ENCODE measurements around the gene MRPL46. TPM values are rescaled to one million over a fixed set of nuclear protein-coding genes. Genes with fewer than 3 reads are reported as not detected.

The MRPL46 gene
- total RNA-seq, 1 experiment from 2014 or later: 30.5 TPM

DNA sequence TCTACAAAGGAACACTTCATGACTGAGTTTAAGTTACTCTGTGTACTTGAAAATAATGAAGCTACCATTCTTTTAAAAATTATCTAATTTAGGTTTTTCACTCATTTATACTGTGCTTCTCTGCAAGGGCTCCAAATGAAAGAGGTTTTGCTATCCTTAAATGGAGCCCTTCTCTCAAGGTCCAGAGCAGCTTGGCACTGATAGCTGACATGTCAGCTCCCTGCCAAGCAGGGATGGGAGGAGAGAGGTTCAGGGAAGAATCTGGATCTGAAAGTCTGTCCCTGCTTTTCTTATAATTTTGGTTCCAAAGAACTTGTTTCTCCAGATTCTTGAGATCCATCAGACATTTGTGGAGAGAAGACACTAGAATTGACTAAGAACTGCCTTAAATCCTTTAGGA lies 39.4 kb upstream of the MRPL46 start:
- H3K9me2 ChIP-seq (ENCODE audit: insufficient read depth): no peaks in the 10 kb centered on the region
- H3K9ac ChIP-seq (ENCODE audit: low read length): no peak overlapping the region
- ATAC-seq (no peak), DNase-seq (ENCODE audit: low read depth, low spot score) (no peak)
- ChIA-PET RAD21 (ENCODE audit: low non-redundant PET in 1 of 2, low total read pairs in 2 of 2, uncharacterized antibody in 2 of 2, unreplicated experiment in 2 of 2) (no interaction called here), POLR2A (no interaction called here), CTCF (no interaction called here)
- no peaks in the 10 kb centered on the region for H4K20me1 ChIP-seq (ENCODE audit: insufficient read depth)
- no peak overlapping the region for H2AFZ ChIP-seq (ENCODE audit: low read depth, low read length, poor library complexity, severe bottlenecking)
- no peak overlapping the region for H3K4me2 ChIP-seq (ENCODE audit: low read length)
- no peaks in the 10 kb centered on the region for H3K79me2 ChIP-seq (ENCODE audit: insufficient read depth, low read length)
- H3K9me3 ChIP-seq (ENCODE audit: control insufficient read depth in 1 of 2, insufficient read depth in 1 of 2, low read depth in 1 of 2, low read length in 2 of 2): no peaks in the 10 kb centered on the region
- no peaks in the 10 kb centered on the region for H3K36me3 ChIP-seq (ENCODE audit: control insufficient read depth in 1 of 2, insufficient read depth in 2 of 2, low read length in 2 of 2)
- no peaks in the 10 kb centered on the region for H3K4me1 ChIP-seq (ENCODE audit: control insufficient read depth in 1 of 2, insufficient read depth in 2 of 2, low read length in 2 of 2)
- intact Hi-C loops (cut with micrococcal nuclease): no loop called here
- TF ChIP-seq, protein P1, sequence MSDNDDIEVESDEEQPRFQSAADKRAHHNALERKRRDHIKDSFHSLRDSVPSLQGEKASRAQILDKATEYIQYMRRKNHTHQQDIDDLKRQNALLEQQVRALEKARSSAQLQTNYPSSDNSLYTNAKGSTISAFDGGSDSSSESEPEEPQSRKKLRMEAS (IDR thresholded peaks at IDR 0.05): no peak
- no peak for TF ChIP-seq SIN3A (IDR thresholded peaks at IDR 0.05; ENCODE audit: low read depth)
- no peak for TF ChIP-seq CBX3 (IDR thresholded peaks at IDR 0.05; ENCODE audit: low read depth)
- no peak for TF ChIP-seq RAD21 (IDR thresholded peaks at IDR 0.05; ENCODE audit: low read depth)
- no peak overlapping the region for H3K4me3 ChIP-seq (replicated peaks in 1 of 2; ENCODE audit: low read depth in 1 of 2, low read length in 2 of 2)
- H3K27me3 ChIP-seq (ENCODE audit: insufficient read depth, low read length): no peaks in the 10 kb centered on the region
- no peak overlapping the region for H3K27ac ChIP-seq (ENCODE audit: low read depth, low read length)
- BruUV-seq (replicated peaks): no TSS peak

DNA sequence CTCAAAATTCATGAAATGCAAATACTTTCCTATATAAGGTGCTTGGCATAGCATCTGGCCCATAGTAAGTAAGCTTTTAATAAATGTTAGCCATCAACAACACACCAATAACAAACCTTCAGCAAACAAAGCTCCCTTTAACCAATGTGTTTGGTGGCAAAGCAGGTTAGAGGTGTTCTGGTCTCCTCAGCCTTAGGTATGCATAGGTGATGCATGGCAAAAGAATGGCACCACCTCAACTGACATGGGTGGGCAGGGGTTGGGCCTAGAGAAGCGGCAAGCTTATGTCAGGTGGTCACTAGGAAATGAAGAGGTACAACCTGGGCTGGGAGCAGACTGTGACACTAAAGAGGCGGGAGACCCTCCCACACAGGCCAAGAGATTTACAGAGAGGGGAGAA lies 38.5 kb upstream of the MRPL46 start:
- Histone ChIP-seq H3K9me2 (ENCODE audit: insufficient read depth) (no peaks in the 10 kb centered on the region), H3K27me3 (ENCODE audit: insufficient read depth, low read length) (no peaks in the 10 kb centered on the region), H3K79me2 (ENCODE audit: insufficient read depth, low read length) (no peaks in the 10 kb centered on the region), H3K36me3 (ENCODE audit: control insufficient read depth in 1 of 2, insufficient read depth in 2 of 2, low read length in 2 of 2) (no peaks in the 10 kb centered on the region), H4K20me1 (ENCODE audit: insufficient read depth) (no peaks in the 10 kb centered on the region), H3K9me3 (ENCODE audit: control insufficient read depth in 1 of 2, insufficient read depth in 1 of 2, low read depth in 1 of 2, low read length in 2 of 2) (no peaks in the 10 kb centered on the region), H3K4me3 (replicated peaks in 1 of 2; ENCODE audit: low read depth in 1 of 2, low read length in 2 of 2) (no peak overlapping the region), H3K4me1 (ENCODE audit: control insufficient read depth in 1 of 2, insufficient read depth in 2 of 2, low read length in 2 of 2) (no peaks in the 10 kb centered on the region), H3K27ac (ENCODE audit: low read depth, low read length) (no peak overlapping the region), H2AFZ (ENCODE audit: low read depth, low read length, poor library complexity, severe bottlenecking) (no peak overlapping the region), H3K9ac (ENCODE audit: low read length) (no peak overlapping the region), H3K4me2 (ENCODE audit: low read length) (no peak overlapping the region)
- no TSS peak for BruUV-seq (replicated peaks)
- ChIA-PET RAD21 (ENCODE audit: low non-redundant PET in 1 of 2, low total read pairs in 2 of 2, uncharacterized antibody in 2 of 2, unreplicated experiment in 2 of 2) (no interaction called here), POLR2A (no interaction called here), CTCF (no interaction called here)
- intact Hi-C loops (cut with micrococcal nuclease): no loop called here
- ATAC-seq (no peak), DNase-seq (ENCODE audit: low read depth, low spot score) (no peak)
- TF ChIP-seq SP1 (IDR thresholded peaks at IDR 0.05; ENCODE audit: low read depth): no peak
- no peak for TF ChIP-seq EZH2phosphoT487 (IDR thresholded peaks at IDR 0.05; ENCODE audit: borderline replicate concordance)
- no peak for TF ChIP-seq ZNF274 (IDR thresholded peaks at IDR 0.05; ENCODE audit: low read depth, low read length)
- TF ChIP-seq CBX3 (IDR thresholded peaks at IDR 0.05; ENCODE audit: low read depth): no peak
- TF ChIP-seq, protein P2, sequence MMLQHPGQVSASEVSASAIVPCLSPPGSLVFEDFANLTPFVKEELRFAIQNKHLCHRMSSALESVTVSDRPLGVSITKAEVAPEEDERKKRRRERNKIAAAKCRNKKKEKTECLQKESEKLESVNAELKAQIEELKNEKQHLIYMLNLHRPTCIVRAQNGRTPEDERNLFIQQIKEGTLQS (IDR thresholded peaks at IDR 0.05): no peak
- TF ChIP-seq POLR2AphosphoS5 (IDR thresholded peaks at IDR 0.05; ENCODE audit: low read depth, low read length): no peak
- no peak for TF ChIP-seq EZH2 (IDR thresholded peaks at IDR 0.05)
- no peak for TF ChIP-seq CEBPB (IDR thresholded peaks at IDR 0.05; ENCODE audit: low read depth)
- TF ChIP-seq YY1 (IDR thresholded peaks at IDR 0.05; ENCODE audit: extremely low read depth, insufficient replicate concordance, low read depth, low read length): no peak

Data from HCT116 (cell line).